Subcutaneous adipose tissue (tissue), 4 donors: Measurements from ENCODE around the gene PTPRD. TPM values are rescaled to one million over a fixed set of nuclear protein-coding genes. Genes with fewer than 3 reads are reported as not detected.

Experiments used
- CTCF ChIP-seq: fragments of 450-650 bp; IDR thresholded peaks from one replicate; pipeline ENCODE4 v1.5.1; 2016; ENCODE audit warnings: low read depth, mild to moderate bottlenecking, control low read depth, antibody characterized with exemption, moderate library complexity
- total RNA-seq, 4 donors: library from RNA; depleted of rRNA; stranded (reverse); fragments of >200 nt; gene quantifications; one replicate each; pipeline ENCODE4 v1.1.0, GENCODE V29; 2016

The PTPRD gene
- total RNA-seq, 4 donors from 2014 or later = 5.1 to 17.3 (median 12.1) TPM

GRCh38 chr9:9410736-9411135 lies 1202.1 kb downstream of the PTPRD start:
- no peak for TF ChIP-seq CTCF

- TF ChIP-seq CTCF = no peak
Observed at GRCh38 chr9:9399982-9400381, 1212.8 kb downstream of the PTPRD start.

- no peak for TF ChIP-seq CTCF
Observed at GRCh38 chr9:9396518-9396917, 1216.3 kb downstream of the PTPRD start.

- TF ChIP-seq CTCF = no peak
Observed at GRCh38 chr9:9395539-9395938, 1217.3 kb downstream of the PTPRD start.

- TF ChIP-seq CTCF = no peak
Observed at GRCh38 chr9:9392755-9393154, 1220.0 kb downstream of the PTPRD start.

GRCh38 chr9:9389904-9390303 lies 1222.9 kb downstream of the PTPRD start:
- no peak for TF ChIP-seq CTCF

GRCh38 chr9:9387511-9388115 lies 1225.2 kb downstream of the PTPRD start:
- TF ChIP-seq CTCF = no peak
